ENCODE data around the gene TTC36.

DNA sequence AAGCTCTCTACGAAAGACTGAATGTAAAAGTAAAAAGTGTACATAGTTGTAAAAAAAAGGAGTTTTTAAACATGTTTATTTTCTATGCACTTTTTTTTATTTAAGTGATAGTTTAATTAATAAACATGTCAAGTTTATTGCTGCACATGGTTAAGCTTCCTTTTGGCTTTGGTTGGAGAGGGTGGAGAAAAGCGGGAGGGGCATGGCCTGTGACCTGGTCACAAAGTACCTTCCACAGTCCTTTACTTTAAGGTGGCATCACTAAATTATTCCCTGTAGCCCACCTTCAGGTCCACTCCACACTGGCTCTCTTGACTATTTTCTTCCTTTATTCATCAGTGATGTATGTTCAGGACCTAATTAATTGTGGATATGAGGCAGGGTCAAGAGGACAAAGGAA, 586 bp upstream of the TTC36 start:
- TF ChIP-seq, protein P1, sequence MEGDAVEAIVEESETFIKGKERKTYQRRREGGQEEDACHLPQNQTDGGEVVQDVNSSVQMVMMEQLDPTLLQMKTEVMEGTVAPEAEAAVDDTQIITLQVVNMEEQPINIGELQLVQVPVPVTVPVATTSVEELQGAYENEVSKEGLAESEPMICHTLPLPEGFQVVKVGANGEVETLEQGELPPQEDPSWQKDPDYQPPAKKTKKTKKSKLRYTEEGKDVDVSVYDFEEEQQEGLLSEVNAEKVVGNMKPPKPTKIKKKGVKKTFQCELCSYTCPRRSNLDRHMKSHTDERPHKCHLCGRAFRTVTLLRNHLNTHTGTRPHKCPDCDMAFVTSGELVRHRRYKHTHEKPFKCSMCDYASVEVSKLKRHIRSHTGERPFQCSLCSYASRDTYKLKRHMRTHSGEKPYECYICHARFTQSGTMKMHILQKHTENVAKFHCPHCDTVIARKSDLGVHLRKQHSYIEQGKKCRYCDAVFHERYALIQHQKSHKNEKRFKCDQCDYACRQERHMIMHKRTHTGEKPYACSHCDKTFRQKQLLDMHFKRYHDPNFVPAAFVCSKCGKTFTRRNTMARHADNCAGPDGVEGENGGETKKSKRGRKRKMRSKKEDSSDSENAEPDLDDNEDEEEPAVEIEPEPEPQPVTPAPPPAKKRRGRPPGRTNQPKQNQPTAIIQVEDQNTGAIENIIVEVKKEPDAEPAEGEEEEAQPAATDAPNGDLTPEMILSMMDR (IDR thresholded peaks at IDR 0.05) = no peak
- TF ChIP-seq POLR2A (IDR thresholded peaks at IDR 0.05) (no peak), EP300 (IDR thresholded peaks at IDR 0.05) (no peak)
